ENCODE data around the gene POC1A.
A peak's percentile ranks its signal among the peaks of the same experiment; 100 is the strongest.

Gene POC1A

DNA sequence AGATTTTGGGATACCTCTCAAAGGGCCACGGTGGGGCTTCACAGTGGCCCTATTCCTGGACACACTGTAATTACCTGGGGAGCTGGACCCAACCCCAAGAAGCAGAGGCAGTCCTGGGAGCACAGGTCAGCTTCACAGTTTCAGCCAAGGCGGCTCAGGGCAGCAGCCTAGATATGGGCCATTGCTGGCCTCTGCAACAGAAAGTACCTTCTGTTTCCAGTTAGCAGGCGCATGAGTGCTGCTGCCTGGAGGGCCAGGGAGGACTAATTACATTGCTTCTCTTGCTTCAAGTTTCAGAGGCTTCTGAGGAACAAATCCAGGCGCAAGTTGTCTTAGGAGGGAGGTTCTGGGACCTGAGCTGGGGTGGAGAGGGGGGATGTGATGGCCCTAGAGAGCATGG lies 84.4 kb downstream of the POC1A start:
- H3K4me1 Mint-ChIP-seq: no peaks in the 10 kb centered on the region
- no peak overlapping the region for H3K27ac Mint-ChIP-seq
- no peaks in the 10 kb centered on the region for H3K27me3 Mint-ChIP-seq
- ATAC-seq: no peak
- no peaks in the 10 kb centered on the region for H3K36me3 Mint-ChIP-seq
- H3K9me3 Mint-ChIP-seq: no peaks in the 10 kb centered on the region
- no peak overlapping the region for H3K4me3 Mint-ChIP-seq

DNA sequence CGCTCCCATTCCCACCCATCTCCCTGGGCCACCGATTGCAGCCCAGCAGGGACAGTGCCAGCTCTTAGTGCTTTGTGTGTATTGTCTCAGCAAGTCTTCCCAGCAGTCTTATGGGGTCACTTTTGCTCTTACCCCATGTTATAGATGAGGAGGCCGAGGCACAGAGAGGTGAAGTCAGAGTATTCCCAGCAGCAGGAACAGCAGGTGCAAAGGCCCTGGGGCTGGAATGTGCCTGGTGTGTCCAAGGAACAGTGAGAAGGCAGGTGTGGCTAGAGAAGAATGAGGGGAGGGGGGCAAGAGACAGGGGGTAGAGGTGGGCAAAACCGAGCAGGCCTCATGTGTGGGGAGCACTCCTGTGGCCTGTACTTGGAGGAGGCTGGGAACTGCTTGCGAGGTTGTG lies 85.1 kb downstream of the POC1A start:
- no peaks in the 10 kb centered on the region for H3K9me3 Mint-ChIP-seq
- no peak for ATAC-seq
- no peak overlapping the region for H3K27ac Mint-ChIP-seq
- H3K4me3 Mint-ChIP-seq: no peak overlapping the region
- H3K36me3 Mint-ChIP-seq: no peaks in the 10 kb centered on the region
- no peaks in the 10 kb centered on the region for H3K4me1 Mint-ChIP-seq
- no peaks in the 10 kb centered on the region for H3K27me3 Mint-ChIP-seq

DNA sequence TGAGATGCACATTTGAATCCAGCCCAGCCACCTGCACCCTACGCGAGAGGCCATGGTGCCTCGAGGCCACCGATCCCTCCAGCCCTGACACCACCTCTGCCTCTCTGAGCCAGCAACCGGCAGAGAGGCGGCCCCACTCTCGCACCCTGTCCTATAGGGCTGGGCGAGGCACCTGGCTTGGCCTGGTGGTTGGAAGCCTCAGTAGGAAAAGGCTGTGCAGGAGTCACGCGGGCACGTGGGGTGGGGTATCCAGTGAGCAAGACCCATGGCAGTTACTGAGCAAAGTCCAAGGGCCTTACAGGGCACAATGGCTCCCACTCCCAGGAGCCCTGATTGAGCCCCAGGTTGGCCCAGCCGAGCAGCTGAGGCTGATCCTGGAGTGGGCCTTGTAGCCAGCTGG lies 85.5 kb downstream of the POC1A start:
- Mint-ChIP-seq H3K4me3 (no peak overlapping the region), H3K27me3 (no peaks in the 10 kb centered on the region), H3K4me1 (no peaks in the 10 kb centered on the region), H3K9me3 (no peaks in the 10 kb centered on the region), H3K36me3 (no peaks in the 10 kb centered on the region), H3K27ac (no peak overlapping the region)
- ATAC-seq: no peak

DNA sequence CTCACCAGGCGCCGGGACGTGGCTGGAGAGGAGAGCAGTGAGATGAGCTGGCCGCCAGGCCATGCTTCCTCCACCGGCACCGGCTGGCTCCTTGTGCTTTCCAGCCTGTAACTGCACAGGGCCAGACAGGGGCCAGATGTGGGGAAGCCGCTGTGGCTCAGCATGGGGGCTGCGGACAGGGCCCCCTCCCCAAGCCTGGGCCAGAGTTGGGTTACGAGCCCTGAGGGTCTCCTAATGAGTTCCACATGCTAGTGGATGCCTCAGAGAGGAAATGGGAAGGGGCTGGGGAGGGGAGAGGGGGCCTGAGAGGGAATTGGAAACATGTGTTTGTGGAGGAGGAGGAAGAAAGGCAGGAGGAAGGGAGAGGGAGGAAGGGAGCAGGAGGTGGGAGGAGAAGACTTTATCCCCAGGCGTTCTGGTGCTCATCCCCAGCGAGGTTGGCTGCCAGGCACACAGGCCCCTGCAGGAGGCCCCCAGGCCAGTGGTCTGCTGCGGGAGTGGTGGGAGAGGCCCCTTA lies 86.1 kb downstream of the POC1A start:
- no peaks in the 10 kb centered on the region for H3K9me3 Mint-ChIP-seq
- no peak overlapping the region for H3K4me3 Mint-ChIP-seq
- H3K27me3 Mint-ChIP-seq: no peaks in the 10 kb centered on the region
- no peak overlapping the region for H3K27ac Mint-ChIP-seq
- ATAC-seq: no peak
- peaks cover 4% of the 10 kb centered on the region for H3K4me1 Mint-ChIP-seq
- no peaks in the 10 kb centered on the region for H3K36me3 Mint-ChIP-seq

DNA sequence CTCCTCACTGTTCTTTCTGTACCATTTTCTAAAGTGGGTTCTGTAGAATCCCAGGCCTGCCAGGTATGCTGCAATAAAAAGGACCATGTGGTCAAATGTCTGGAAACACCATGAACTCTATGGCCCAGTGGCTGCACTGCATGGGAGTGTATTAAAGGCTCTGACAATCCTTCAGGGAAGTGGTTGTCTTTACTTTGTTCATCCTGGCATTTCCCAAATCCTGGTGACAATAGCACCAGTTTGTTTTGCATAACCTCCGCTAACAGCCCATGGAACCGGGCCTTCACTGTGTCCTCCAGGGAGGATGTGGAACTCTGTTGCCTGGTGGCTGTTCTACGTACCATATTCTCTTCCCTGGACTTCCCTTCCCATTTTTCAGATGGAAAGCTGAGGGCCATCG lies 86.7 kb downstream of the POC1A start:
- Mint-ChIP-seq H3K4me1 (peaks cover 10% of the 10 kb centered on the region), H3K27ac (no peak overlapping the region), H3K4me3 (no peak overlapping the region), H3K9me3 (no peaks in the 10 kb centered on the region), H3K36me3 (no peaks in the 10 kb centered on the region), H3K27me3 (no peaks in the 10 kb centered on the region)
- no peak for ATAC-seq

DNA sequence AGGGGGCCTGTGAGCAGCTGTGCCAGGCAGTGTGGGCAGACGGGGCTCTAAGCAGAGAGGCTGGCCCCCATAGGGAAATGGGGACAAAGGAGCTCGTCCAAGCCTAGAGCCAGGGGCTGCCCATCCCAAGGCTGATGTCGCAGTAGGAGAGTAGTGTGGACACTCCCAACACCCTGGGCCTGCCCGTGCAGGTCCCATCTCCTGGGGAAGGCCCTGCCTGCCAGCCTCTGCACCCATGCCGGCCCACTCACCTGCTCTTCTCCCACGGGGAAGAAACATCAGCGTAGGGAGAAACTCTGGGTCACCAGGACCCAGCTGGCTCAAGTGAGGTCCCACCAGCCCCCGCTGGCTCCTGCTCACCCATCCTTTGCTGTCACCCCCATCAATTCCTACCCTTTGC lies 87.2 kb downstream of the POC1A start:
- H3K36me3 Mint-ChIP-seq: no peaks in the 10 kb centered on the region
- H3K4me3 Mint-ChIP-seq: no peak overlapping the region
- ATAC-seq: no peak
- peaks cover 15% of the 10 kb centered on the region for H3K4me1 Mint-ChIP-seq
- H3K9me3 Mint-ChIP-seq: no peaks in the 10 kb centered on the region
- no peaks in the 10 kb centered on the region for H3K27me3 Mint-ChIP-seq
- no peak overlapping the region for H3K27ac Mint-ChIP-seq

DNA sequence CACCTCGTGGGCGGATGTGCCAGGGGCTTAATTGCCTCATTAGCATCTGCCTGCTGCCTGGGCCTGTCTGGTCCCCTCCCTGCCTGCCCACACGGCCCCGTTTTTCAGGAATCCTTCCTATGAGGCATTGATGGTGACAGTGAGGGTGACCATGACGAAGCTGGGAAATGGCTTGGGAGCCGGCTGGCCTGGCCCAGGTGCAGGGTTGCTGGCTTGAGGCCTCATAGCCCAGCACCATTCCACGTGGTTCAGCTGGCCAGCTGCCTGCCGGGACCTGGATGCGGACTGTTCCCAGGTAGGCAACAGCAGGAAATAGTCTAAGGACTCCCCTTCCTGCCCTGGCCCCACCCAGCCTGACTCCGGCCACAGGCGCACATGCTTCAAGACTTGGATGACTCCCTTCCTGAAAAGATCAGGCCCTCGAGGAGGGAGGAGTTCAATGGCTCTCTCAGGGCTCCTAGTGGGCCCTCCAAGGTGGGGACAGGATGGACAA lies 88.9 kb downstream of the POC1A start:
- Mint-ChIP-seq H3K27me3 (no peaks in the 10 kb centered on the region), H3K27ac (no peak overlapping the region), H3K4me3 (no peak overlapping the region), H3K4me1 (peaks cover 22% of the 10 kb centered on the region), H3K36me3 (no peaks in the 10 kb centered on the region), H3K9me3 (no peaks in the 10 kb centered on the region)
- no peak for ATAC-seq

DNA sequence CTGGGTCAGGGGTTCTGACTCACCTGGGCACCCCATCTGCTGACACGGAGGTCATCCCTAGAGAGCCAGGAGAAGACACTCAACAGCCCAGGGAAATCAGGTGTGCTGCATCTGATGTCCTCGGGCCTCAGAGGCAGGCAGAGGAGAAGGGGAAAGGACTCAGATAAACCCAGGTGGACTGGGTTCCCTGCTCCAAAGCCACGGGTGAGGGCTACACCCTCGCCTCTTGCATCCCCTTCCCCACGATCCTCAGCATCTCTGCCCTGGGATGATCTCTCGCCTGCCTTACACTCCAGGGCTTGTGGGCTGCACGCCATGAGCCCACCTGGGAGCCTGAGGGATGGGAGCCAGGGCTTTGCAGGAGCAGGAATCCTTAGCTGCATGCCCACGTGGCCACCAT lies 89.7 kb downstream of the POC1A start:
- Mint-ChIP-seq H3K4me3 (no peak overlapping the region), H3K4me1 (peaks cover 27% of the 10 kb centered on the region), H3K27me3 (no peaks in the 10 kb centered on the region), H3K9me3 (no peaks in the 10 kb centered on the region), H3K27ac (no peak overlapping the region), H3K36me3 (no peaks in the 10 kb centered on the region)
- ATAC-seq: no peak

DNA sequence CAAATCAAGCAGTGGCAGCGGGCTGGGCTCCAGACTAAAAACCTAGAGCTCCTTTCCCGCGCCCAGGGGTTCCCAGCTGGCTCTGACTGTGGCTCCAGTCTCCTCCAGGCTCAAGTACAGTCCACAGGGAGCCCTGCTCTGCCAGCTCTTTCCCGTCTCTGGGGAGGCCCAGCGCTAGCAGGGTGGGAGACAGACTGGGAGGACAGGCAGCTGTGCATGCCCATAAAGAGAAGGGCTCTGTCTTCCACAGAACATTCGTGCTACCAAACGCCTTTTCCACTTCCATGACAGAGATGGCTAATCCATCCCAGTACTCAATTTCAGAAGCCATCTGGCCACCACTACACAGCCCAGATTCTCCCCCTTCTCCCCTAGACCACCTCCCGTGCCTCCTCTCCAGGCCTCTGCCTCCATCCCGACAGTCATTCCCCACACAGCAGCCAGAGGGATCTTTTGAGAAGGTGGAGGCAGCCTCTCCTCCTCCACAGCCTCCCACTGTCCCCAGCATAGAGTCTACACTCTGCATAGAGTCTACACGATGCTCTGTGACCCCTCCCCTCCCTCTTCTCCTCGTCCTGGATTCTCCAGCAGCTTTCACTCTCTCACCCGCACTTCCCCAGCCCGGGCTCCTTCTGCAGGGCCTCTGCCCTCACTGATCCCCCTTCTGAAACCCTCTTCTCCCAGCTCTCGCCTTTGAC lies 91.0 kb downstream of the POC1A start:
- peaks cover 36% of the 10 kb centered on the region for H3K4me1 Mint-ChIP-seq
- no peaks in the 10 kb centered on the region for H3K36me3 Mint-ChIP-seq
- no peak overlapping the region for H3K4me3 Mint-ChIP-seq
- ATAC-seq: no peak
- no peaks in the 10 kb centered on the region for H3K27me3 Mint-ChIP-seq
- H3K27ac Mint-ChIP-seq: peak overlapping the region; percentile 31
- H3K9me3 Mint-ChIP-seq: no peaks in the 10 kb centered on the region

DNA sequence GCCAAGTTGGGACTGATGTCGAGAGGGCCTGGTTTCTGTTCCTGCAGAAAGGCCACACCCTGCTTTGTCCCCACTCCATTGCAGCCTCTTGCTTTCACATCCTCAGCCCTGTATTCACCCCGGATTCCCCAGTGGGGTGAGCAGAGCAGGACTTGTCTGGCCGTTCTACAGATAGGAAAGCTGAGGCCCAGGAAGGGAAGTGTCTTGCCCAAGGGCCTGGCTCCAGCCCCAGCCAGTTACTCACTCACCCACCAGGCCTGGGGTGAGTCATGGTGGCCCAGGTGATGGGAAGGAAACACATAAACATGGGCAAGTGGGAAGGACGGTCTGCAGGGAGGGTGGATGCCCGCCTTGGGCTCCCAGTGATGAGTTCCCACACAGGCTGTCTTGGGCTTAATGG lies 91.7 kb downstream of the POC1A start:
- peak; percentile 73 for ATAC-seq
- H3K27ac Mint-ChIP-seq: peak overlapping the region; percentile 54
- H3K4me3 Mint-ChIP-seq: no peak overlapping the region
- no peaks in the 10 kb centered on the region for H3K36me3 Mint-ChIP-seq
- H3K4me1 Mint-ChIP-seq: peaks cover 36% of the 10 kb centered on the region
- no peaks in the 10 kb centered on the region for H3K9me3 Mint-ChIP-seq
- no peaks in the 10 kb centered on the region for H3K27me3 Mint-ChIP-seq

DNA sequence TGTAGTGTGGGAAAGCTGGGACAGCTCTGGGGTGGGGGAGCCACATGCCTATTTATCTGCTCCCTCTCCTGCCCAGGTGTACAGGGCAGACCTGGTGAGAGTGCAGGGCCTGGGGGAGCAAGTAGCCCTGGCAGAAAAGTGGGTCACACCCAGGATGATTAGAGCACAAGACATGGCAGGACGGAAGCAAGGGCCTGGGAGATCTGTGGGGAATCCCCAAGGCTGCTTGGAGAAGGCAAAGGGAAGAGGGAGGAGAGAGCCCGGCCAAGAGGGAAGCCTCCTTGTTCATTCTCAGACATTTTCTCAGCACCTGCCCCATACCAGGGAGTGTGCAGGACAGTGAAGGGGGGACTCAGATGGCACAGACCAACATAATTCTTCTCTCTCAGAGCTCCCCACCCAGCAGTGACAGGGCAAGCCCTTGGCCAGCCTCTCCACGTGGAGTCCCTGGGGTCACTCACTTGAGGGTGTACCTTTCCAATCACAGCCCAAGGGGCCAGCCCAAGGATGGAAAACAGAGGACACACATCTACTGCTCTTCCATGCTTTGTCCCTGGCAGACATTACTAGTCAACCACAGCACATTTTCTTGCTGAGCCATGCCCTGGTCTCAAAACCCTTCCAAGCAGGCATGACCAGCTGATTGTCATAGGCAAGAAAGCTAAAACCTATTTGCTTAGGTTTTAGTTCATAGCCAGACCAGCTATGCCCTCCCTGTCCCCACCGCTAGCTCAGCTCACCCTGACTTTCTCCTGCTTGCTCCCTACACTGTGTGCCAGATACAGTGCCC lies 92.9 kb downstream of the POC1A start:
- ATAC-seq: no peak
- H3K27me3 Mint-ChIP-seq: no peaks in the 10 kb centered on the region
- no peak overlapping the region for H3K4me3 Mint-ChIP-seq
- H3K9me3 Mint-ChIP-seq: no peaks in the 10 kb centered on the region
- peaks cover 42% of the 10 kb centered on the region for H3K4me1 Mint-ChIP-seq
- H3K27ac Mint-ChIP-seq: peak overlapping the region; percentile 54
- no peaks in the 10 kb centered on the region for H3K36me3 Mint-ChIP-seq

DNA sequence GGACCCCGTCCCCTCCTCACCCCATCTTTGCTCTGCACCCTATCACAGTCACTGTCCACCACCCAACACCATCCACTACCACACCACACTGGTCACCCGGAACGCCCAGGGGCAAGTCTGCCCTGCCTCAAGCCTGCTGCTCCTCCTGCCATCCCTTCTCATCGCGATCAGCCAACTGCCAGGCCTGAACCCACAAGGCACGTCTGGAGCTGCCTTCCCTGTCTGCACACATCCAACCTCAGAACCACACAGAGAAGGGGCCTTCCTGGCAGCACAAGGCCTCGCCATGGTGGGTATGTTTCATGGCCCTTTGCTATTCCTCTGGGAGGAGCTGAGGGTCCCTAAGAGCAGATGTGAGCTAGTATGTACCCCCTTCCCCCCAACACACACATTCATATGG lies 94.4 kb downstream of the POC1A start:
- Mint-ChIP-seq H3K27ac (peak overlapping the region; percentile 11), H3K4me3 (no peak overlapping the region), H3K4me1 (peaks cover 51% of the 10 kb centered on the region), H3K9me3 (no peaks in the 10 kb centered on the region), H3K36me3 (no peaks in the 10 kb centered on the region), H3K27me3 (no peaks in the 10 kb centered on the region)
- ATAC-seq: no peak

DNA sequence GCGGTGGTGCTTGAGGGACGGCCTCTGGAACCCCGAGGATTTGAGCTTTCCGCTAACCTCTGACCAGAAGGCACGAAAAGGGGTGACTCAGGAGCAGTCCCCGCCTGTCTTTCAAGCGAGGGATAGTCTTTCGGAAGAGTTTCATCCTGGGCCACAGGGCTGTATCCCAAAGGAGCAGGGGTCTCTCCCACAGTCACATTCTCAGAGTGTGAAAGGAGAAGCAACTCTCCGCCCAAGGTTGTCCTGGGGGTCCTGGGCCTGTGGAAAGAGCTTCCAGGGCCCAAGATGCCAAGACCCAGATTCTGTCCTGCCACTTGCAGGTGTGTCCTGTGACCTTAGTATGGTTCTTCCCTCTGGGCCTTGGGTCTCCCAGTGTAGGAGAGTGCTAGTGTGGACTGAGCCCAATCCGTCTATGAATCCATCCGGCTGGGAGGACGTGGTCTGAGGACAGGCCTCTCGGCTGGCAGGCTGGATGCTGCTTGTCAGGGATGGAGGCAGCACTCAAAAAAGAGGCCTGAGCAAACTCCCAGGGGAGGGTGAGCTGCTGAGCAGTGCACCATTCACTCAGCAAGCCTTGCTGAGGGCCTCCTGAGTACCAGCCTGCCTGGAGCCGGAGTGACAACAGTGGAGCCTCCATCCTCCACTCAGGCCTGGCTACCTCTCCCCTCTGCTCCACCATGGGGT lies 96.3 kb downstream of the POC1A start:
- H3K27me3 Mint-ChIP-seq: no peaks in the 10 kb centered on the region
- ATAC-seq: no peak
- H3K9me3 Mint-ChIP-seq: no peaks in the 10 kb centered on the region
- peak overlapping the region; percentile 88 for H3K4me3 Mint-ChIP-seq
- peaks cover 6% of the 10 kb centered on the region for H3K36me3 Mint-ChIP-seq
- no peak overlapping the region for H3K27ac Mint-ChIP-seq
- H3K4me1 Mint-ChIP-seq: peaks cover 63% of the 10 kb centered on the region

DNA sequence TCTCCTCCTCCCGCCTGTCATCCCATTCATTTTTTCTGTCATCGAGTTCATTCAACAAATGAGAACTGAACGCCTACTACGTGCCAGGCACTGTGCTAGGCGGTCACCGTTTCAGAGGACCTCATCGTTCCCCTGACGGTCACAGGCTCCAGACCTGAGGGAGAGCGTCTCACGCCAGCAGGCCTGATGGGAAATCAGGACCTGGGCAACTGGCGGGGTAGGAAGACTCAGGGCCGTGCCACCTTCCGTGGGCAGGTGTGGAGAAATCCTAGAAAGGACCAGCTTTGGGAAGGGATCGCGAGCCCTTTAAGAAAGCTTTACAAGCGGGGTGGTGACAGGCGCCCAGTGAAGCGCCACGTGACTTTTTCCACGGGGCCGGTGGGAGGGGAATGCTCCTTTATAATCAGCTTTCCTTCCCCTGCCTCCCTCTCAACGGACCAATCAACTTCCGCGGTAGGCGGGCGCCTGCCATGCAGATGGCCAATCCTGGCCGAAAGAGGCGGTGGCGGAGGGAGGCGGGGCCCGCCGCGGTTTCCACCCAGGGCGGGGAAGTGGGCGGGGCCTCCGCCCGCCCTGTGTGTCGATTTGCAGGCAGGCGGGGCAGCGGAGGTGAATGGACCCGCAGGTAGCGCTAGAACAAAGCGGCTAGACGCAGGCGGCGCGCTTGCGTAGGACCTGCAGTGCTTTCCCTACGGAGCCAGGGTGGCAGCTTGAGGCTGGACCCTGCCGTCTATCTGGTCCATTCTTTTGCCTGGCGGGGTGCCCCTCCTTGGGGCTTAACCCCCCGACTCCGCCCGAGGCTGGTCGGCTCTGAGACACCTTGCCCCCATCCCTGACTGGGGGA lies 97.0 kb downstream of the POC1A start:
- Mint-ChIP-seq H3K36me3 (peaks cover 6% of the 10 kb centered on the region), H3K9me3 (no peaks in the 10 kb centered on the region), H3K27ac (peak overlapping the region; percentile 87), H3K4me3 (peak overlapping the region; percentile 88), H3K27me3 (no peaks in the 10 kb centered on the region), H3K4me1 (peaks cover 63% of the 10 kb centered on the region)
- peak; percentile 93 for ATAC-seq

DNA sequence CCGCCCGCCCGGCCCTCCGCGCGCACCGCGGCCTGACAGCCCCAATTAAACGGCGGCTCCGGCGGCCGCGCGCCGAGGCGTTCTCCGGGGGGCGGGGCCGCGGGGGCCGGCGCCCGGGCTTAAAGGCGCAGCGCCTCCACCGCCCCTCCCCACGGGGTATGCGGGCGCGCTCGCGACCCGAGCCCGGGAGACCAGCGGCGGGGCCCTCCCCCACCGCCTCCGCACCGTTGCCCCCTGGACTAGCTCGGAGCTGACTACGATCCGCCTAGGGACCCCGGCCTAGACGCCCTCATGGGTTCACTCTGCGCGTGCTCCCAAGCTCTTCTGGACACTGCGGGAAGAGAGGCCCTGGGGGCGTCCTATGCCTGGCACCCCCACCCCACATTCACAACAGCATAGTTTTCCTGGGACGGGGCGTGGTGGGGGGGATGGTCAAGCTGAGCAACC lies 97.7 kb downstream of the POC1A start, which contains the start of gene DUSP7:
Gene DUSP7, minus strand, starts transcription at position 51 of the 447 bp plus-strand sequence. CDS start 205 bp downstream, outside the sequence.
- Mint-ChIP-seq H3K27ac (peak within 1 kb of the TSS; percentile 87), H3K36me3 (peaks cover 6% of the 10 kb centered on the region), H3K4me3 (peak within 1 kb of the TSS; percentile 88), H3K9me3 (no peaks in the 10 kb centered on the region), H3K4me1 (peaks cover 63% of the 10 kb centered on the region), H3K27me3 (no peaks in the 10 kb centered on the region)
- ATAC-seq: peak; percentile 67
